ENCODE results near the gene CUL3. TPM values are rescaled to one million over a fixed set of nuclear protein-coding genes. Genes with fewer than 3 reads are reported as not detected.

Gene CUL3
- total and polyA plus RNA-seq, 2 of the 8 experiments (the other 6 are each of a cell fraction or from before 2014, with no cell fraction given), result 28.5 to 113 TPM

GRCh38 chr2:224560549-224560948 lies 24.6 kb downstream of the CUL3 start (continued):
- TF ChIP-seq CHD7 (IDR thresholded peaks at IDR 0.05; ENCODE audit: insufficient replicate concordance, low read length) (no peak), RBBP5 (IDR thresholded peaks at IDR 0.05; ENCODE audit: borderline replicate concordance, low read depth, low read length) (no peak), CBX5 (IDR thresholded peaks at IDR 0.05; ENCODE audit: low read depth, low read length) (no peak), CHD2 (IDR thresholded peaks at IDR 0.05; ENCODE audit: low read length) (no peak), KDM4A (IDR thresholded peaks at IDR 0.05; ENCODE audit: low read depth, low read length, severe bottlenecking) (no peak), KDM5A (IDR thresholded peaks at IDR 0.05; ENCODE audit: low read length) (no peak), CREB1 (IDR thresholded peaks at IDR 0.05) (no peak), NRF1 (IDR thresholded peaks at IDR 0.05; ENCODE audit: low read depth, low read length) (no peak), SUZ12 (IDR thresholded peaks at IDR 0.05; ENCODE audit: low read length) (no peak), ASH2L (IDR thresholded peaks at IDR 0.05; ENCODE audit: low read length) (no peak), E2F6 (IDR thresholded peaks at IDR 0.05) (no peak), RAD21 (IDR thresholded peaks at IDR 0.05 in 1 of 2, conservative IDR thresholded peaks at IDR 0.05 in 1 of 2; ENCODE audit: low read depth in 2 of 2, low read length in 2 of 2) (no peak)

Data from H1 (cell line).